ENCODE data around the gene TAOK1. TPM values are rescaled to one million over a fixed set of nuclear protein-coding genes. Genes with fewer than 3 reads are reported as not detected.

Gene TAOK1
- total and polyA plus RNA-seq, 12 donors = 6.4 to 66.3 (median 46.6) TPM

DNA sequence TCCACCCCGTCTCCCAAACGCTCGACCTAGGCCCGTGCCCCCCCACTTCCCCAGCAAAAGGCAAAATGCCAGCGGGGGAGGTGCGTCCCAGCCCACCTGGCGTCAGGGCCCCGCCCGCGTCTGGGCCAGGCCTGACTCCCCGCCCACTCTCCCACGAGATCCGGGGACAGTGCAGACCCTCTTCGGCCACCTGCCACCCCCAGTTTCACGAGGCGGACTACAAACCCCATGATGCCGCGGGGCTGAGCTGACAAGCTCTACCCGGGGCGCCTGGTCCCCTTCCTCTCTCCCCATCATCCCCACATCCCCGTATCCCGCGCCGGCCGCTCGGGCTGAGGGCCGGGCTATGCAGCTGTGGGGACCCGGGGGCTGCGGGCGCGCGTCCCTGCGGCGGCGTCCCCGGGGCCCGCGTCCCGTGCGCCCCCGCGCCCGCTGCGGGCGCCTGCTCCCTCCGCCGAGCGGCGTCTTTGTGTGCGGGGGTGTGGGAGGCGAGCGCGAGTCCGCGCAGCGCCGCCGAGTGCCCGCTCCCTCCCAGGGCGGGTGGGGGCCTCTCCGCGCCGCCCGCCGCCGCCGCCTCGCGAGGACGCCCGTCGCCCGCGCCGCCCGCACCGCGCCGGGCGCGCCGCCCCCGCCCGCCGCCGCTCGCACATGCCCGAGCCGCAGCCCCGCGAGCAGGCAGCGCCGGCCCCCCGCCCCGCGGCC is 202.8 kb downstream of the TAOK1 start, which contains the start of gene ANKRD13B:
TSS of gene ANKRD13B (plus strand) at position 283 of the 702 bp plus-strand sequence. CDS start 490 bp downstream, outside the sequence.
- Histone ChIP-seq H3K36me3 (replicated peaks in 1 of 2) (no peaks in the 10 kb centered on the region), H3K4me1 (replicated peaks in 1 of 2) (peaks cover 45 to 47% of the 10 kb centered on the region in 2 donors), H3K27me3 (no peaks in the 10 kb centered on the region), H3K9me3 (replicated peaks in 1 of 3) (no peaks in the 10 kb centered on the region), H3K4me3 (peak within 1 kb of the TSS in 3 of 4 donors; percentile 10 to 84 (median 34)), H3K27ac (peak within 1 kb of the TSS in 3 of 5 donors; percentile 48 to 84 (median 77))
- intact Hi-C loops (cut with DNase I) = no loop called here
- DNase-seq = peak in 2 of 7 donors; percentile 22 to 48
- WGBS, 4 donors = 0 to 1% (median 0%) methylated on average over 48 to 96 of the region's 96 CpGs; no CpG with 5 or more reads in 1 of the 4 donors
- no peak for TF ChIP-seq POLR2A (IDR thresholded peaks at IDR 0.05)
- TF ChIP-seq, protein P1, sequence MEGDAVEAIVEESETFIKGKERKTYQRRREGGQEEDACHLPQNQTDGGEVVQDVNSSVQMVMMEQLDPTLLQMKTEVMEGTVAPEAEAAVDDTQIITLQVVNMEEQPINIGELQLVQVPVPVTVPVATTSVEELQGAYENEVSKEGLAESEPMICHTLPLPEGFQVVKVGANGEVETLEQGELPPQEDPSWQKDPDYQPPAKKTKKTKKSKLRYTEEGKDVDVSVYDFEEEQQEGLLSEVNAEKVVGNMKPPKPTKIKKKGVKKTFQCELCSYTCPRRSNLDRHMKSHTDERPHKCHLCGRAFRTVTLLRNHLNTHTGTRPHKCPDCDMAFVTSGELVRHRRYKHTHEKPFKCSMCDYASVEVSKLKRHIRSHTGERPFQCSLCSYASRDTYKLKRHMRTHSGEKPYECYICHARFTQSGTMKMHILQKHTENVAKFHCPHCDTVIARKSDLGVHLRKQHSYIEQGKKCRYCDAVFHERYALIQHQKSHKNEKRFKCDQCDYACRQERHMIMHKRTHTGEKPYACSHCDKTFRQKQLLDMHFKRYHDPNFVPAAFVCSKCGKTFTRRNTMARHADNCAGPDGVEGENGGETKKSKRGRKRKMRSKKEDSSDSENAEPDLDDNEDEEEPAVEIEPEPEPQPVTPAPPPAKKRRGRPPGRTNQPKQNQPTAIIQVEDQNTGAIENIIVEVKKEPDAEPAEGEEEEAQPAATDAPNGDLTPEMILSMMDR (IDR thresholded peaks at IDR 0.05) = no peak

DNA sequence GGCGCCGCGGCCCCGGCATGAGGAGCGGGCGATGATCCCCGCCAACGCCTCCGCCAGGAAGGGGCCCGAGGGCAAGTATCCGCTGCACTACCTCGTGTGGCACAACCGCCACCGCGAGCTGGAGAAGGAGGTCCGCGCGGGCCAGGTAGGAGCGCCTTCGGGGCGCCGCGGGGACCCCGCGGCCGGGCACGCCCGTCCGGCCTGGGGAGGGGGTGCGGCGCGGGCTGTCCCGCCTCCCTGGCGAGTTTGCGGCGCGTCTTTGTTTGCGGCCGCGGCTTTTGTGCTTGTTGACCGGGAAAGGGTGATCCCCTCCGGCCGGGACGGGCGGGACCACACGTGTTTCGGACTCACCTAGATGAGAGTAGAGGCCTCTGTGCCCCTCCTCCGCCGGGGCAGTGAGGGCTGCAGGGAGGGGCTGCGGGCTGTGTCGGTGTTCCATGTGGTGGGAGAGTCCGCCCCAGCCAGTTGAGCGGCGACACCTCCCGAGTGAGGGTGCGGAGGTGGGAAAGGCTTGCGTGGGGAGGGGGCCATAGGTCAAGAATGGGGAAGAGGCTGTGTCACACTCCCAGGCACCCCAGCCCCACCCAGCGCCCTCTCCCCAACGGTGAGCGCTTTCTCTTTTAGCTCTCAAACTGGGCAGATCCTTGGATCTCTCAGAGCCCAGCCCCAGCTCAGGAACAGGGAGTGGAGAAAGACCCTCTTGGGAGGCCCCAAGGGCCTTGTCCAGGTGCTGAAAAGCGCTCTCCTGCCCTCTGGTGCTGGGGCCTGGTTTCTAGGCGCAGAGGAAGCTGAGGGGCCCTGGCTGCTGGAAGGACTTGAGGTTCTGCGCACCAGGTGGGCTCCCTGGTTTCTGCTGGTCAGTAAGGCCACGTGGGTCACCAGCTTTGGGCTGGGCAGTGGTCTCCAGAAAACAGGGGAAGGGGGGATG is 203.7 kb downstream of the TAOK1 start:
- Histone ChIP-seq H3K9me3 (replicated peaks in 1 of 3) (no peaks in the 10 kb centered on the region), H3K27ac (no peak overlapping the region), H3K4me1 (replicated peaks in 1 of 2) (peaks cover 38 to 40% of the 10 kb centered on the region in 2 donors), H3K27me3 (no peaks in the 10 kb centered on the region), H3K4me3 (peak overlapping the region in 2 of 4 donors; percentile 34 to 84), H3K36me3 (replicated peaks in 1 of 2) (no peaks in the 10 kb centered on the region)
- TF ChIP-seq POLR2A (IDR thresholded peaks at IDR 0.05) = no peak
- TF ChIP-seq, protein P1 (IDR thresholded peaks at IDR 0.05) = no peak
- 8 to 90% (median 13%) methylated on average over 2 to 64 of the region's 64 CpGs for WGBS, 4 donors
- peak in 3 of 7 donors; percentile 10 to 29 (median 25) for DNase-seq
- intact Hi-C loops (cut with DNase I) = no loop called here

DNA sequence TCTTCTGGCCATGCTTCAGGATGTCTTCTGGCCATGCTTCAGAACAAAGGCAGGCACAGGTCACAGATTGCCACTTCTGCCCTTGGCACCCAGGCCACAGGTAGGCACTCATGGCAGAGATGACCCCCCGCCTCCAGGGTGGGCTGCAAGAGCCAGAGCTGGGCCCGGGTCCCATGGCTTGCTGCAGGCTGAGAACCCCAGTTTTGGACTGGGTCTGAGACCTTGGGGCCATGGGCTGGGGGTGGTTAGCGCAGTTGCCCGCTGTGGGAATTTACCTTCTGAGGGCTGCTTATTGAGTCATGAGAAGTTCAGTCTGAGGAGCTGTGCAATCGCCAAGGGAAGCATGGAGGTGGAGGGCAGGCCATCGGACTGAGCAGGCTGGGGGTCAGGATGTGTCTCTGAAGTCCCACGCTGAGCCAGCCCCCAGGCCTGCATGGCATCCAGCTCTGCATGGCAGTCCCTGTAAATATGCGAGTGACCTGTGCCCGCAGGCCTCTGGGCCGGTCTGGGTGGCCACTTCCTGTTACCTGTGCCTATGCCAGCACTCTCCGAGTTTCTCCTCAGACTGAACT is 204.4 kb downstream of the TAOK1 start:
- peaks cover 38 to 39% of the 10 kb centered on the region in 2 donors for H3K4me1 ChIP-seq (replicated peaks in 1 of 2)
- no peaks in the 10 kb centered on the region for H3K9me3 ChIP-seq (replicated peaks in 1 of 3)
- H3K36me3 ChIP-seq (replicated peaks in 1 of 2) = no peaks in the 10 kb centered on the region
- no peak overlapping the region for H3K27ac ChIP-seq
- TF ChIP-seq, protein P1 (IDR thresholded peaks at IDR 0.05) = no peak
- TF ChIP-seq POLR2A (IDR thresholded peaks at IDR 0.05) = no peak
- intact Hi-C loops (cut with DNase I) = no loop called here
- no peaks in the 10 kb centered on the region for H3K27me3 ChIP-seq
- 78 to 93% (median 90%) methylated on average over 7 to 11 of the region's 11 CpGs for WGBS, 4 donors
- no peak overlapping the region for H3K4me3 ChIP-seq
- peak in 2 of 7 donors; percentile 17 to 22 for DNase-seq

All from adrenal gland (tissue), 12 donors.